PFSK-1 (cell line): ENCODE measurements around the gene SERTAD4.

Source experiments
- FOXP2 ChIP-seq: optimal IDR thresholded peaks from 2 replicates; pipeline ENCODE3; 2011; ENCODE audit warnings: borderline replicate concordance, control low read depth, inconsistent platforms; ENCODE audit not compliant: insufficient read depth; ENCODE audit errors: extremely low read length, extremely low read depth
- POLR2AphosphoS5 ChIP-seq: IDR thresholded peaks from 2 replicates; pipeline ENCODE4 v1.6.1; 2012; ENCODE audit warnings: low read depth, mild to moderate bottlenecking, control low read depth, low read length, moderate library complexity
- SIN3A ChIP-seq: IDR thresholded peaks from 2 replicates; pipeline ENCODE4 v1.6.1; 2012; ENCODE audit warnings: mild to moderate bottlenecking, low read length, moderate library complexity, borderline replicate concordance; ENCODE audit not compliant: insufficient read depth
- TAF1 ChIP-seq: IDR thresholded peaks from 2 replicates; pipeline ENCODE4 v1.6.1; 2012; ENCODE audit warnings: low read length, control low read depth, borderline replicate concordance; ENCODE audit not compliant: insufficient read depth
- TF ChIP-seq, protein P1 (sequence below), 2 experiments: IDR thresholded peaks; 2 replicates each; pipeline versions ENCODE4 v1.6.1 to v1.8.0; 2011 to 2012; ENCODE audit warnings: low read depth in 2 of 2, low read length in 2 of 2, control low read depth in 1 of 2, inconsistent platforms in 1 of 2, mild to moderate bottlenecking in 1 of 2, moderate library complexity in 1 of 2; ENCODE audit not compliant: insufficient read depth in 1 of 2

Gene SERTAD4

DNA sequence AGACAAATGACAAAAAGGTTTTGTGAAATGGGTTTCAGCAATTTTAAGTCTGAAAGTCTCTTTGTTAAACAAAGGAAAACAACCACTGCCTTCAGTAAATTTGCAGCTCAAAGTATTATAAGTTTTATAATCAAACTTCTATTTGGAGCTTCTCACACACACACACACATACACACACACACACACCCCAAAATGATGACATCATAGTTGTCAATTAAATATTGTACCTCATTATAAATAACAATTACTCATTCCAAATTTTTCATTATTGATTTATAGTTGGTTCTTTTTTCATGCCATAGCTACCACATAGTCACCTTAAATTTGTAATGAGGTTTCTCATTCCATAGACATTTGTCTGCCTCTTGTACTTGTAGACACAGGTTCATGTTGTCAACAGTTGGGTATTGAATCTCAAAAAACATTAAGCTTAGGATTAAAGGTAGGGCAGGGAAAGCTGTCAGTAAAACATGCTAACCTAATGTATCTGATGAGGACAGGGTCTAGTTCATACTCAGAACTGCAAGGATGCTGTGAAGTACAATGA lies 2.4 kb upstream of the SERTAD4 start:
- no peak for TF ChIP-seq POLR2AphosphoS5
- no peak for TF ChIP-seq FOXP2

DNA sequence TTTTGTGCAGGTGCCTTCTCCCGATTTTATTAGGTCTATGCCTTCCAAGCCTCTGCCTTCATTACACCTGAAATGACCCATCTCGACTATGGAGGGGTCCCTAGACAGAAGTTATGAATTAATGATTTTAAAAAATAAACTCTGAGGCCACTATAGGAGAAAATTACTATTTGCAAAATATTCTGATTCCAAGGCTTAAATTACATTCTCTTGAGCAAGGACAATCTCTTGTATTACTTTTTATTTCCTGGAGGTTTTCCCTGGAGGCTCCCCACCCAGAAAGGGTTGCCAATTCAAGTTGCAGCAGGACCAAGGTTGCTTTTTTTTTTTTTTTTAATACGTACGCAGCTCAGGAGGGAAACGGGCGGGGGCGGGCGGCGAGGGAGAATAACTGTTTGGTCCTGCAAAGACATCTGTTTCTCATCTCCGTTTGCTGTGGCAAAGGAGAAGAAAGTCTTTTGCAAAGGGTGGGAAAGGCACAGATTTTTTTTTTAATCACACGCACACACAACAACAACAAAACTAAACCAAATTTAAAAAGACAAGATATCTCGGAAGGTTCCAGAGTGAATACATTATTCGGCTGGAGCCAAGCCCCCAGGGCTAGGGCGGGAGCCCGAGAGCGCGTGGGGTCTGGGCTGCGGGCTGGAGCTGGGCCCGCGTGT lies 618 bp upstream of the SERTAD4 start:
- TF ChIP-seq, protein P1, sequence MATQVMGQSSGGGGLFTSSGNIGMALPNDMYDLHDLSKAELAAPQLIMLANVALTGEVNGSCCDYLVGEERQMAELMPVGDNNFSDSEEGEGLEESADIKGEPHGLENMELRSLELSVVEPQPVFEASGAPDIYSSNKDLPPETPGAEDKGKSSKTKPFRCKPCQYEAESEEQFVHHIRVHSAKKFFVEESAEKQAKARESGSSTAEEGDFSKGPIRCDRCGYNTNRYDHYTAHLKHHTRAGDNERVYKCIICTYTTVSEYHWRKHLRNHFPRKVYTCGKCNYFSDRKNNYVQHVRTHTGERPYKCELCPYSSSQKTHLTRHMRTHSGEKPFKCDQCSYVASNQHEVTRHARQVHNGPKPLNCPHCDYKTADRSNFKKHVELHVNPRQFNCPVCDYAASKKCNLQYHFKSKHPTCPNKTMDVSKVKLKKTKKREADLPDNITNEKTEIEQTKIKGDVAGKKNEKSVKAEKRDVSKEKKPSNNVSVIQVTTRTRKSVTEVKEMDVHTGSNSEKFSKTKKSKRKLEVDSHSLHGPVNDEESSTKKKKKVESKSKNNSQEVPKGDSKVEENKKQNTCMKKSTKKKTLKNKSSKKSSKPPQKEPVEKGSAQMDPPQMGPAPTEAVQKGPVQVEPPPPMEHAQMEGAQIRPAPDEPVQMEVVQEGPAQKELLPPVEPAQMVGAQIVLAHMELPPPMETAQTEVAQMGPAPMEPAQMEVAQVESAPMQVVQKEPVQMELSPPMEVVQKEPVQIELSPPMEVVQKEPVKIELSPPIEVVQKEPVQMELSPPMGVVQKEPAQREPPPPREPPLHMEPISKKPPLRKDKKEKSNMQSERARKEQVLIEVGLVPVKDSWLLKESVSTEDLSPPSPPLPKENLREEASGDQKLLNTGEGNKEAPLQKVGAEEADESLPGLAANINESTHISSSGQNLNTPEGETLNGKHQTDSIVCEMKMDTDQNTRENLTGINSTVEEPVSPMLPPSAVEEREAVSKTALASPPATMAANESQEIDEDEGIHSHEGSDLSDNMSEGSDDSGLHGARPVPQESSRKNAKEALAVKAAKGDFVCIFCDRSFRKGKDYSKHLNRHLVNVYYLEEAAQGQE (IDR thresholded peaks at IDR 0.05; ENCODE audit: insufficient read depth in 1 of 2, low read depth in 2 of 2, low read length in 2 of 2) = no peak
- no peak for TF ChIP-seq FOXP2
- no peak for TF ChIP-seq TAF1
- no peak for TF ChIP-seq POLR2AphosphoS5
- TF ChIP-seq SIN3A = no peak

DNA sequence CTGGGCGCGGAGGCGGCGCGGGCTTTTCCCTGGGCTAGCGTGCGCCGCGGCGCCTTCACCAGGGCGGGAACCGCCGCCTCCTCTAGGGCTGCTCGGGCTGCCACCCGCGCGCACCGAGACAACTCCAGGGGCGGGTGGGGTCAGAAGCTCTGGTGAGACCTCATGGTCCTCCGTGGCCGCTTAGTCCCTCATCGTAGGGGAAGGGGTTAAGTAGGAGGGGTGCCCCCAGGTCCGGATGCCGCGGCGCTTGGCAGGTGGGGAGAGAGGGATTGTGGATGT lies 559 bp downstream of the SERTAD4 start:
- TF ChIP-seq FOXP2 = no peak
- TF ChIP-seq SIN3A = no peak
- no peak for TF ChIP-seq TAF1
- no peak for TF ChIP-seq POLR2AphosphoS5
- TF ChIP-seq, protein P1 (IDR thresholded peaks at IDR 0.05; ENCODE audit: insufficient read depth in 1 of 2, low read depth in 2 of 2, low read length in 2 of 2) = no peak

DNA sequence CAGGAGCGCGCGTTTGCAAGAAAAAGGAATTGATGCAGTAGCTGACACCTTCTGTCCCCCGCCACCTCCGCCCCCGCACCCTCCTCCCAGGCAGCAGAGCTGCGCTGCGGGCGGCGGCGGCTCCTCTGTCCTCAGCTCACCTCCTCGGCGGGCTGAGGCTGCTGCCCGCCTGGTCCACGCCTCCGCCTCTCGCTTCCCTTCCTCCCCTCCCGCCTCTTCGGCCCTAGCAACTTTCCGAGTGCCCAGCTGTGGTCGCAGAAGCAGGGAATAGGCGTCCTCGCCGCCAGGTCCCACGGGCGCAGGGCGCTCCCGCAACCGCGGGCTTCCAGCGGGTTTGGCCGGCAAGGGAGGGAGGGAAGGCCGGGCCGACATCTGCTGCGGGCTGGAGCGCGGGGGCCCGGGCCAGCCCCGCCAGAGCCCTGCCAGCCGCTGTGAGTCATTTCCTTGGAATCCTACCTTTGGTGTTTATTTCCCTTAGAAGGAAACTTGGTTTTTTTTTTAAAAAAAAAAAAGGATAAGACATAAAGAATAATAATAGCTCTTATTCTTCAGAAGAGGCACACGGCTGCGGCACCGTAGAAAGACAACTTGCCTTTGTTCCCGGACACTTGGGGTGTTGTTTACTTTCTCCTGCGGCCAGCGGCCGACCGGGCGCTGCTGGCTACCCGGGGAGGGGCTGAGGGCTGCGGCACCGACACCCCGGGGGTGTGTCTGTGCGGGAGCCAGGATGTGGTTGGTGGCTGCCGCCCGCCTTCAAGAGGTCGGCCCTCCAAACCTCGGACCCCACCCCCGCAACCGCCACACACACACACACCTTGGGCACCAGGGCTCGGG lies 1.1 kb downstream of the SERTAD4 start:
- TF ChIP-seq, protein P1 (IDR thresholded peaks at IDR 0.05; ENCODE audit: insufficient read depth in 1 of 2, low read depth in 2 of 2, low read length in 2 of 2) = no peak
- no peak for TF ChIP-seq FOXP2
- TF ChIP-seq SIN3A = no peak
- no peak for TF ChIP-seq TAF1
- no peak for TF ChIP-seq POLR2AphosphoS5

DNA sequence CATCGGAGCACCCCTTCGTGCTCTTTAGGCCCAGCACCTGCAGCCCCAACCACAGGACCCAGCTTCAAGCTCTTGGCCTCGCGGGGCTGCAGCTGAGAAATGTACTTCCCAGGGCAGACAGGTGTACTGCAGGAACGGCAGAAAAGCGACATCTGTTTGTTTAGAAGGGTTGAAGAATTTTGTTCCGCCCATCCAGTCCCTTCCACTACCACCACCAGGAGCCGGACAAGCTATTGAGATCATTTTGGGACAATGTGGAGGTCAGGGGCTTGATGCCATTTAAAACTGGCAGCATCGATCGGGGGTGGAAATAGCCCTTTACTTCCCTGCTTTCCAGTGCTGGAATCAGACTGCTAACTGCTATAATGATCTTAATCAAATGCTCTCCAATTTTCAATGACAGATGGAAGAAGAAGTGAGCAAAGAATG lies 1.7 kb downstream of the SERTAD4 start:
- TF ChIP-seq POLR2AphosphoS5 = no peak
- no peak for TF ChIP-seq TAF1

DNA sequence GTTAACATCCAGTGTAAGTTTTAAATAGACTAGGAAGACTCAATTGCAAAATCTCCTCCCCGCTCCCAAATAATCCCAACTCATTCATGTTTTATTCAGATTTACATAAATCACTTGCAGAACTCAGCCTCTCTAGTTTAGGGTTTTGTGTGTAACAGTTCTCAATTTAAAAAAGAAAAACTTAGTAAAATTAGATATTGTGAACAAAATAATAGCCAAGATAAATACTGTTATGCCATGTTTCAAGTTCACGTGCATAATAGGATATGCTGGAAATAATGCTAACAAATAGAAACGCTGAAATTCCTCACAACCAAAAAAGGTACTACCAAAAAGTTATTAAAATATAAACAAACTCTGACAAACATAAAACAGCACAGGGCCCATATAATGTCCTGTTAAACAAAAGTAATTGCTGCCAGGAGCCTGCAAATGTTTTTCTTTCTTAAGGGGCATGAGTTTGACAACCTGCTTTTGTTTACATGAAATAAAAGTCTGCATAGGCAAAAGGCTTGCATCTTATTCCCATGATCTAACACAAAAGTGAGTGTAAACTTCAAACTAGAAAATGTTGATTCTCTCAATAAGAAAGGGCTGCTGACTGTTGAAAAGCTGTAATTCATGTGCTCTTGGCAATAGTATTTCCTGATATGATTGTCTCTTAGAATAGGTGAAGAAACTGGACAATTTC lies 2.9 kb downstream of the SERTAD4 start:
- TF ChIP-seq FOXP2 (no peak), SIN3A (no peak), POLR2AphosphoS5 (no peak), TAF1 (no peak)
- TF ChIP-seq, protein P1 (IDR thresholded peaks at IDR 0.05; ENCODE audit: insufficient read depth in 1 of 2, low read depth in 2 of 2, low read length in 2 of 2) = no peak
